CD4-positive, alpha-beta T cell (primary cell): ENCODE measurements around the gene TNC. TPM values are rescaled to one million over a fixed set of nuclear protein-coding genes. Genes with fewer than 3 reads are reported as not detected.

Source experiments
- ATAC-seq: fragments of 200-7000 bp; cut with Tn5 transposase; one replicate; pipeline ENCODE4 v1.10.0; 2022; ENCODE audit warnings: mild to moderate bottlenecking; ENCODE audit not compliant: poor library complexity
- CTCF ChIA-PET: fragments of 350-600 bp; sonication (Branson Sonifier 250); formaldehyde crosslinking; loops from one replicate; lab custom pipeline; 2021; ENCODE audit warnings: antibody characterized with exemption, inconsistent platforms; lab: Charles Lee
- POLR2A ChIA-PET: fragments of 350-600 bp; sonication (Branson Sonifier 250); formaldehyde crosslinking; loops from one replicate; lab custom pipeline; 2021; ENCODE audit warnings: antibody characterized with exemption, inconsistent platforms; lab: Charles Lee
- DNase-seq, 14 experiments: peaks; one replicate each; pipeline ENCODE4 v3.0.0-alpha.2; 2013 to 2020; ENCODE audit warnings: mixed read lengths in 2 of 14
- H3K27ac ChIP-seq, 2 donors: one replicate each; pipeline versions ENCODE4 v1.5.1 to v1.7.0; 2013; ENCODE audit warnings: low read length in 2 of 2, low read depth in 1 of 2, mild to moderate bottlenecking in 1 of 2
- H3K27me3 ChIP-seq, 2 experiments: 1 replicate in 1 of 2; 2 replicates in 1 of 2; pipeline versions ENCODE4 v1.6.1 to v1.7.0; 2013; ENCODE audit warnings: low read length in 2 of 2, control low read depth in 1 of 2, mild to moderate bottlenecking in 1 of 2, moderate library complexity in 1 of 2; ENCODE audit not compliant: insufficient read depth in 2 of 2, control insufficient read depth in 1 of 2
- H3K36me3 ChIP-seq: one replicate; pipeline ENCODE4 v1.6.1; 2013; ENCODE audit warnings: low read length, control low read depth; ENCODE audit not compliant: insufficient read depth
- H3K4me1 ChIP-seq: one replicate; pipeline ENCODE4 v1.6.1; 2013; ENCODE audit warnings: low read length, control low read depth; ENCODE audit not compliant: insufficient read depth
- H3K4me3 ChIP-seq: one replicate; pipeline ENCODE4 v1.5.1; 2013; ENCODE audit warnings: mild to moderate bottlenecking, low read length, moderate library complexity
- H3K9me3 ChIP-seq, 2 experiments: 1 replicate in 1 of 2; 2 replicates in 1 of 2; pipeline versions ENCODE4 v1.6.1 to v1.7.0; 2013; ENCODE audit warnings: low read length in 2 of 2, mild to moderate bottlenecking in 2 of 2, control low read depth in 1 of 2, moderate library complexity in 1 of 2; ENCODE audit not compliant: control insufficient read depth in 1 of 2, insufficient read depth in 1 of 2
- H3K27ac Mint-ChIP-seq: one replicate; pipeline ENCODE4 v1.8.0; 2020; ENCODE audit warnings: mixed read lengths
- H3K27me3 Mint-ChIP-seq: one replicate; pipeline ENCODE4 v1.8.0; 2021; ENCODE audit warnings: mixed read lengths
- H3K36me3 Mint-ChIP-seq: one replicate; pipeline ENCODE4 v1.8.0; 2021; ENCODE audit warnings: low read depth, mixed read lengths
- H3K4me1 Mint-ChIP-seq: one replicate; pipeline ENCODE4 v1.8.0; 2021; ENCODE audit warnings: low read depth, mixed read lengths
- H3K4me3 Mint-ChIP-seq: one replicate; pipeline ENCODE4 v1.8.0; 2020; ENCODE audit warnings: mild to moderate bottlenecking, mixed read lengths
- H3K9me3 Mint-ChIP-seq: one replicate; pipeline ENCODE4 v1.8.0; 2020; ENCODE audit warnings: mixed read lengths
- intact Hi-C, 2 experiments: fragments of 100-400 bp; cut with DNase I in 1 of 2; cut with micrococcal nuclease in 1 of 2; formaldehyde crosslinking; loops; one replicate each; pipeline versions ENCODE4 v1.15.1 to v1.9.0; 2023 to 2025; cut with DNase I, micrococcal nuclease
- total RNA-seq, 174 experiments: library from RNA in 2 of 174; stranded (reverse) in 2 of 174; gene quantifications; one replicate each; pipeline ENCODE4 v1.2.3 and lab custom pipeline; 2021 to 2026
- TF ChIP-seq, protein P1 (sequence below): fragments of 200-600 bp; IDR thresholded peaks from one replicate; pipeline ENCODE4 v1.8.0; 2022; ENCODE audit warnings: antibody characterized with exemption, mild to moderate bottlenecking

Gene TNC
- total RNA-seq, 2 experiments from 2014 or later: 0.03 to 0.05 TPM

DNA sequence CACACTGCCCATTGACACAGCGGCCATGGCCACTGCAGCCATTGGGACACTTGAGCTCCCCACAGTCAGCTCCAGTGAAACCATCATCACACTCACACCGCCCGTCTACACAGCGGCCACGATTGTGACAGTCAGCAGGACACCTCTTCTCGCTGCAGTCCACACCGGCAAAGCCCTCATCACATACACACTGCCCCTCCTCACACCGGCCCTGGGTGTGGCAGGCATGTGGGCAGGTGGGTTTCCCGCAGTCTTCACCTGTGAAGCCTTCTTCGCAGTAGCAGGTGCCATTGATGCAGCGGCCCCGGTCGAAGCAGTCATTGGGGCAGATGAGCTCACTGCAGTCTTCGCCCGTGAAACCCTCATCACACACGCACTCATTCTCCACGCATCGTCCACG, 31.5 kb downstream of the TNC start:
- intact Hi-C loops: no loop called here
- DNase-seq (peak in 1 of 14 experiments; percentile 4), ATAC-seq (no peak)
- ChIA-PET POLR2A (no interaction called here), CTCF (no interaction called here)
- Histone ChIP-seq H3K36me3 (no peaks in the 10 kb centered on the region), H3K4me3 (no peak overlapping the region), H3K27me3 (no peaks in the 10 kb centered on the region), H3K4me1 (no peaks in the 10 kb centered on the region), H3K27ac (no peak overlapping the region), H3K9me3 (no peaks in the 10 kb centered on the region)
- Mint-ChIP-seq H3K4me3 (no peak overlapping the region), H3K27ac (no peak overlapping the region), H3K36me3 (no peaks in the 10 kb centered on the region), H3K9me3 (no peaks in the 10 kb centered on the region), H3K27me3 (peaks cover 4% of the 10 kb centered on the region), H3K4me1 (no peaks in the 10 kb centered on the region)
- TF ChIP-seq, protein P1, sequence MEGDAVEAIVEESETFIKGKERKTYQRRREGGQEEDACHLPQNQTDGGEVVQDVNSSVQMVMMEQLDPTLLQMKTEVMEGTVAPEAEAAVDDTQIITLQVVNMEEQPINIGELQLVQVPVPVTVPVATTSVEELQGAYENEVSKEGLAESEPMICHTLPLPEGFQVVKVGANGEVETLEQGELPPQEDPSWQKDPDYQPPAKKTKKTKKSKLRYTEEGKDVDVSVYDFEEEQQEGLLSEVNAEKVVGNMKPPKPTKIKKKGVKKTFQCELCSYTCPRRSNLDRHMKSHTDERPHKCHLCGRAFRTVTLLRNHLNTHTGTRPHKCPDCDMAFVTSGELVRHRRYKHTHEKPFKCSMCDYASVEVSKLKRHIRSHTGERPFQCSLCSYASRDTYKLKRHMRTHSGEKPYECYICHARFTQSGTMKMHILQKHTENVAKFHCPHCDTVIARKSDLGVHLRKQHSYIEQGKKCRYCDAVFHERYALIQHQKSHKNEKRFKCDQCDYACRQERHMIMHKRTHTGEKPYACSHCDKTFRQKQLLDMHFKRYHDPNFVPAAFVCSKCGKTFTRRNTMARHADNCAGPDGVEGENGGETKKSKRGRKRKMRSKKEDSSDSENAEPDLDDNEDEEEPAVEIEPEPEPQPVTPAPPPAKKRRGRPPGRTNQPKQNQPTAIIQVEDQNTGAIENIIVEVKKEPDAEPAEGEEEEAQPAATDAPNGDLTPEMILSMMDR: no peak

DNA sequence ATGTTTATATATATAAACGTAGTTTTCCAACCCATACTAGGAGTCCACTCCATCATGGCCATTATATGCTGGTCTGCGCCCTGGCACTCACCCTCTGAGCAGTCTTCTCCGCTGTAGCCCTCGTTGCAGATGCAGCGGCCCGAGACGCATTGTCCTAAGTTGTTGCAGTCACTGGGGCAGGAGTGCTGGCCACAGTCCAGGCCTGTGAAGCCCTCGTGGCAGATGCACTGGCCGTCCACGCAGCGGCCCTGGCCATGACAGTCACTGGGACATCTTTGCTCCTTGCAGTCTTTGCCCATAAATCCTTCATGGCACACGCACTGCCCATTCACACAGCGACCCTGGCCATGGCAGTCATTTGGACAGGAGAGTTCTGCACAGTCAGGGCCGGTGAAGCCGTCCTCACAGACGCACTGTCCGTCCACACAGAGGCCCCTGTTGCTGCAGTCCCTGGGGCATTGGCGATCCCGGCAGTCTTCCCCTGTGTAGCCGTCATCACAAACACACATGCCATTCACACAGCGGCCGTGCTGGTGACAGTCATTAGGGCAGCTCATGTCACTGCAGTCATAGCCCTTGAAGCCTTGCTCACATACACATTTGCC, 32.1 kb downstream of the TNC start:
- H3K27ac ChIP-seq: no peak overlapping the region
- Mint-ChIP-seq H3K27ac (no peak overlapping the region), H3K4me1 (no peaks in the 10 kb centered on the region), H3K9me3 (no peaks in the 10 kb centered on the region), H3K4me3 (no peak overlapping the region), H3K27me3 (no peaks in the 10 kb centered on the region), H3K36me3 (no peaks in the 10 kb centered on the region)
- intact Hi-C loops: no loop called here
- CTCF ChIA-PET: no interaction called here
- no peak overlapping the region for H3K4me3 ChIP-seq
- TF ChIP-seq, protein P1: no peak
- H3K27me3 ChIP-seq: no peaks in the 10 kb centered on the region
- H3K9me3 ChIP-seq: no peaks in the 10 kb centered on the region
- H3K4me1 ChIP-seq: no peaks in the 10 kb centered on the region
- POLR2A ChIA-PET: no interaction called here
- H3K36me3 ChIP-seq: no peaks in the 10 kb centered on the region
- DNase-seq (no peak), ATAC-seq (no peak)

DNA sequence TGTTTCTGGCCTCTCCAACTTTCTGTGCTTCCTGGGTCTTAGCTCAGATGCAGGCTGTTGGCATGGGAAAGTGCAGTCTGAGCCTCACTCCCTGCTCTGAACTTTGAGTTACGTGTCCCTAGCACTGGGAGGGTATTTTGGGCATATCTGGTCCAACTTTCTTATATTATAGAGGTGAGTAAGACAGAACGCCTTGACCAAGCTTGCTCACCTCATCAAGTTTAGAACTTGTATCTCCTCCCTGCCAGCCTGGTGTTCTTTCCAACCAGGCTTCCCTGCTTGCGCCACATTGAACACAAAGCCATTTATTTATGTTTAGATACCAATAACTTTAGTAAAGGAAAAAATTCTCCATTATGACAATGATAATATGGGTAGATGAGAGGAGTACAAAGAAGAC, 33.2 kb downstream of the TNC start:
- DNase-seq: no peak
- no peaks in the 10 kb centered on the region for H3K9me3 ChIP-seq
- CTCF ChIA-PET: no interaction called here
- POLR2A ChIA-PET: no interaction called here
- Mint-ChIP-seq H3K9me3 (no peaks in the 10 kb centered on the region), H3K4me1 (no peaks in the 10 kb centered on the region), H3K27ac (no peak overlapping the region), H3K4me3 (no peak overlapping the region), H3K36me3 (no peaks in the 10 kb centered on the region), H3K27me3 (no peaks in the 10 kb centered on the region)
- no peak for ATAC-seq
- H3K27ac ChIP-seq: no peak overlapping the region
- TF ChIP-seq, protein P1: no peak
- H3K4me1 ChIP-seq: no peaks in the 10 kb centered on the region
- H3K27me3 ChIP-seq: no peaks in the 10 kb centered on the region
- intact Hi-C loops: no loop called here
- H3K36me3 ChIP-seq: no peaks in the 10 kb centered on the region
- no peak overlapping the region for H3K4me3 ChIP-seq
